Hematopoietic multipotent progenitor cell treated with erythropoietin and hydrocortisone succinate and interleukin-3 and kit ligand, for 4 days (in vitro differentiated cells): Measurements from ENCODE around the gene PDGFA.
"Not testable (repeated sequence)": the region's sequence is repeated elsewhere in the genome, so short reads cannot be mapped to it uniquely, and the experiment has no call there.

Source experiments
- DNase-seq: peaks from one replicate; pipeline ENCODE4 v3.0.0-alpha.2; 2015

Gene PDGFA

DNA sequence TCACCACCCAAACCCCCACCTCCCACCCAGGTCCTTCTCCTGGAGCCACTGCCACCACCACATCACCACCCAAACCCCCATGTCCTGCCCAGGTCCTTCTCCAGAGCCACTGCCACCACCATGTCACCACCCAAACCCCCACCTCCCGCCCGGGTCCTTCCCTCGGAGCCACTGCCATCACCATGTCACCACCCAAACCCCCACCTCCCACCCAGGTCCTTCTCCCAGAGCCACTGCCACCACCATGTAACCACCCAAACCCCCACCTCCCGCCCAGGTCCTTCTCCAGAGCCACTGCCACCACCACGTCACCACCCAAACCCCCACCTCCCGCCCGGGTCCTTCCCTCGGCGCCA lies 31.9 kb upstream of the PDGFA start:
- not testable (repeated sequence) for DNase-seq

DNA sequence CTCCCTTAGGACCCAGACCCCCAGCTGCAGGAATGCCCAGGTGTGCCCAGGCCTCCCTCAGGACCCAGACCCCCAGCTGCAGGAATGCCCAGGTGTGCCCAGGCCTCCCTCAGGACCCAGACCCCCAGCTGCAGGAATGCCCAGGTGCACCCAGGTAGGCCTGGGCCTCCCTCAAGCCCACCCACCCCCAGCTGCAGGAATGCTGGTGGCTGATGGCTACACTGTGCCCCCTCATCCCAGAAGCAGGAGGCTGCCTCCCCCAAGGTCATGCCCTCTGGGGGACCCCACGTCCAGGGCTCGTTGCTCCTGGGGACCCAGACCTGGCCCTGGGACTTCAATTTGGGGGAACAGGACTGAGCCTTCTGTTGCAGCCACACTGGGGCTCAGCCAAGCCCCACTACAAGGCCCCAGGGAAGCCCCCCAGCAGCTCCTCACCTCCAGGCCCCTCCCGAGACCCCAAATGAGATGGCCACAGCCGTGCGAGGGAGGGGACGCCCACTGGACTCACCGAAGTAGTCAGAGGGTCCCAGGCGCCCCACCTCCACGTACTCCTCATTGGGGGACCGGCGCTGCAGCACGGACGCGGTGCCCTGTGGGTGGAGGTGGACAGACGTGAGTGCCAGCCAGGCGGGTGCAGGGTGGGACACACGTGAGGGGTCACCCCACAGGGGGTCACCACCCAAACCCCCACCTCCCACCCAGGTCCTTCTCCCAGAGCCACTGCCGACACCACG lies 31.4 kb upstream of the PDGFA start:
- no peak for DNase-seq

DNA sequence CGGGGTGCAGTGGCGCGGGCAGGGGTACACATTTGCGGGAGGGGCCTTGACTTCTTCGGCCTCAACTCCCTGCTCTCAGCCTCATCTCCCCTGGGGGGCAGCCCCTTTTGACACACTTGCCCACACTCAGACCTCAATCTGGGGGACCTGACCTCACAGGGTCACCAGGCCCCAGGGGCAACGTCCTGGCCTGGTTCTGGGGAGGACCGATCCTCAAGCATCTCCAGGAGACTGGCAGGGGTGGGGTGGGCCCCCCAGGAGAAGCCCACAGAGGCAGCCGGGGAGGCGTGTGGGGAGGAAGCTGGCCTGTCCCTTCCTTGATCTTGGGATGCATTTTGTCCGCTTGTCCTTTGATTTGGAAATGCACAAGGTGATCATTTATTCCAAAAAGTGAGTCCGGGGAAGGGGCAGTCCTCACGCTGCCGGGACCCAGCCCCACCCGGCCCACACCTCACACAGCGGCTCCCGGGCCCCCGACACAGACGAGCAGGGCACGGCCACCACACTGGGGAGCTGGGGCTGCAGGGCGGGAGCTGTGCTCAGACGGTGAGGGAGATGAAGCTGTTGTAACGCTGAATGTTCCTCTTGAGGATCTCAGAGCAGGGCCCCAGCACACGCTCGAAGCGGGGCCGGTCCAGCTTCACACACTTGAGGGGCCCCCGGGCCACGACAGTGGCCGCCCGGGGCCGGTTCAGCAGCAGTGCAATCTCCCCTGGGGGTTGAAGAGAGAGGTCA lies 30.4 kb upstream of the PDGFA start:
- DNase-seq, result no peak

DNA sequence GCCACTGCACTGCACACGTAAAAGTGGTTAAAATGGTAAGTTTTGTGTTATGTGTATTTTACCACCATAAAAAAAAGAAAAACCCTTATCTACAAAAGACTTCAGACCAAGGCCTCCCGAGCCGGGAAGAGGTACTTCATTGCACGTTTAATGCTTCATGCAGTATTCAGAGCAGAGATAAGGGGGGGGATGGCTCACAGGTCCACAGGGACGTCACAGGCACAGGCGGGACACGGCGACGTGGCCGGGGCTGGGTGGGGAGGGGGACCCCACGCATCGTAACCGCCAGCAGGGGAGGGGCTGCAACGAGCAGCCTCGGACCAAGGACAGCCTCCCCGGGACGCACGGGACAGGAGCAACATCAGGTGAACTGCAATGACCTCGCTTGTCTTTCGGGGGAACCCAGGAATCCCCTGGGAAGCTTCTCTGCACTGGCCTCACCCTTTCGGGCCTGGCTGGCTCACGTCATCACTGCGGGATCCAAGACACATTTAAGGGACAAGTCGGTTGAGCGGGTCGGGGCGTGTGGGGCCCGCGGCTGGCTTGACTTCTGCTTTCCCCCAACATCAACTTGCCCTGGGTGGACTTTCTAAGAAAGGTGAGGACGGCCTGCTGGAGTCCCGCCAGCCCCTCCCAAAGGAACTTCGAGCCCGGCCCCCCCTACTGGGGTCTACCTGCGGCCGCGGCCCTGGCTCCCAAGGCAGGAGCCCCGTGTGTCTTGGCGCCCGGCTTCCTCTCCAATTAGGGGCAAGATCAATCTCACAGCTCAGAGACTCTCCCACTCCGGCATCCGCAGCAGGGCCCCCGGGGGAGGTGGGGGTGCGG lies 29.6 kb upstream of the PDGFA start:
- DNase-seq, result no peak

DNA sequence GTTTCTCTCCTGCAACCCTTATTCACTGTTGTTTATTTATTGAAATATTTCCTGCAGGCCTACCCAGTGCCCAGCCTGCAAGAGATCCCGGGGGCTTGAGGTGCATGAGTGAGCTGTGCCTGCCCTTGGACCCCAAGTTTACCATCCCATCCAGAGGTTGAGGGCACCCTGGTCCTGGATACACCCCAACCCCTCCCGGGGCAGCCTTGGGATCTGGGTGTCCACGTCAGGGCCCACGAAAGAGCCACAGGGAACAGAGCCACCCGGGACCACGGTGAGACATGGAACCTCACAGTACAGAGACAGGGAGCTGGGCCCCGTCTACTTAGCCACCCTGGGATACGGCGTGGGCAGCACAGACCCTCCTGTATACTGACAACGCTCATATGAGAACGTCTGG lies 28.8 kb upstream of the PDGFA start:
- no peak for DNase-seq

DNA sequence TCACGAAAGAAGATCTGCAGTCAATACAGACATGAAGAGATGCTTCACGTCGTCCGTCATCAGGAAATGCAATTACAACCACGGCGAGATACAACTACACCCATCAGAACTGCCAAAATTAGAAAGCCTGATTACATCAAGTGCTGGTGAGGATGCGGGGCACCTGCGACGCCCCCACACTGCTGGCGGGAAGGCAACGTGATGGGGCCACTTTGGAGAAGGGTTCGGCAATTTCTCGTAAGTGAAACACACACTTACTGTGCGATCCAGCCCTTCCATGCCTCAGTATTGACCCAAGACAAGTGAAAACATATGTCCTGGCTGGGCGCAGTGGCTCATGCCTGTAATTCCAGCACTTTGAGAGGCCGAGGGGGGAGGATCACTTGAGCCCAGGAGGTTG lies 25.8 kb upstream of the PDGFA start:
- no peak for DNase-seq

DNA sequence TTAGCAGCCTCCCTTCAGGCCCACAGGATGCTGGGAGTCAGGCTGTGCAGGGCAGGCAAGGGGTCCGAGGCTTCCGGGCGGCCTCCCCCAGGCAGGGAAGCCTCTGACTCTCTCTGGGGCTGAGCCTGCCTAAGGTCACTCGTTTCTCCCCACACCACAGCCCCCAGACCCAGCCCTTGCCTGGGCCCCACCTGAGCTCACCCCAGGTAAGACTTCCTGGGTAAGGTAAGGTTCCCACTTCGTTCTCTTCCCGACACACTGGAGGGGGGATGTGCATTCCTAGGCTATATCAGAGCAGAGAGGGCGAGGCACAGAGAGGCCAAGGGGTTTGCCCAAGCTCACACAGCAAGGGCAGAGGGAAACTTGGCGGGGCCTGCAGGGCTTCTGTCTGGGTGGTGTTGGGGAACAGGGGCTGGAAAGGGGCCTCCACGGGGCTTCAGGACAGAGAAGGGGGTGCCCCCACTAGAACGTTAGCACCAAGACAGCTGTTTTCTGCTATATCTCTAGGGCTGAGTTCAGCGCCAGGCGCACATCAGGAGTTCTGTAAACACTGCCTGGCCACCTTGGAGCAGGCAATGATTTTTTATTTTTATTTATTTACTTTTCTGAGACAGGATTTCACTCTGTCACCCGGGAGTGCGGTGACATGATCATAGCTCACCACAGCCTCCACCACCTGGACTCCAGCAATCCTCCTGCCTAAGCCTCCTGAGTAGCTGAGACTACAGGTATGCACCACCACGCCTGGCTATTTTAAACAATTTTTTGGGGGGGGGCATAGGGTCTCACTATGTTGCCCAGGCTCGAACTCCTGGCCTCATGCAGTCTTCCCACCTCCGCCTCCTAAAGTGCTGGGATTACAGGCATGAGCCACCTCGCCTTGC lies 24.9 kb upstream of the PDGFA start:
- DNase-seq, result no peak

DNA sequence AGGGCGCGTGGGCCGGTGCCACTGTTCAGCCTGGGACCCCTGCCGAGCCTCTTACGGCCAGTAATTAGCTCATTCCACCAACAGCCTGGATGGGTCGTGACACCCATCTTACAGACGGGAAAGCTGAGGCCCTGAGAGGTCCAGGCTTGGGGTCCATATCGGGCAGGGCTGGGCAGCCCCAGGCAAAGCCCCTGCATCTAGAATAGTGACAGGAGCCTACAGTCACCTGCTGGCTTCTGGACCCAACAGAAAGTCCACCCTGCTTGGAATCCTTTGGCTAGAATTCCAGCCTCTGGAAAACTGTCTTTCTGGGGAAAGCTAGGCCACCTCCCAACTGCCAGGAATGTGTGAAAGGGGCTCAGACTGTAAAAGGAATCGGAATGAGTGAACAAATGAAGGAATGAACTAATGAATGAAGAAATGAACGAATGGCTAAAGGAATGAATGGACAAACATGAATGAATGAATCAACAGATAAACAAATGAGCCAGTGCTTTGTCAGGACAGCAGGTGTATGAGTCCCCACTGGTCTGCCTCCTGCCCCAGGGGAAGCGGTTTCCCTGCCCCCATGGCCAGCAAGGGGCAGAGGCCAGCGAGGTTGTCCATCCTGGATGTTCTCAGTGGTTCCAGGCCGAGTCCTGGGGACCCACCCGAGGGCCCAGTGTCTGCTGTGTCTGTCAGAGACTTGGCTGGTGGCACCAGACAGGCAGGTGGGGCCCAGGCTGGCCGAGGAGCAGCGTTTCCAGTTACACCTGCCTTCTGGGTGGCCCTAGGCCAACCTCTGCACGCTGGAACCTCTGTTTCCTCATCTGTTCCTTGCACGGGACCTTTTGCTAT lies 24.1 kb upstream of the PDGFA start:
- no peak for DNase-seq

DNA sequence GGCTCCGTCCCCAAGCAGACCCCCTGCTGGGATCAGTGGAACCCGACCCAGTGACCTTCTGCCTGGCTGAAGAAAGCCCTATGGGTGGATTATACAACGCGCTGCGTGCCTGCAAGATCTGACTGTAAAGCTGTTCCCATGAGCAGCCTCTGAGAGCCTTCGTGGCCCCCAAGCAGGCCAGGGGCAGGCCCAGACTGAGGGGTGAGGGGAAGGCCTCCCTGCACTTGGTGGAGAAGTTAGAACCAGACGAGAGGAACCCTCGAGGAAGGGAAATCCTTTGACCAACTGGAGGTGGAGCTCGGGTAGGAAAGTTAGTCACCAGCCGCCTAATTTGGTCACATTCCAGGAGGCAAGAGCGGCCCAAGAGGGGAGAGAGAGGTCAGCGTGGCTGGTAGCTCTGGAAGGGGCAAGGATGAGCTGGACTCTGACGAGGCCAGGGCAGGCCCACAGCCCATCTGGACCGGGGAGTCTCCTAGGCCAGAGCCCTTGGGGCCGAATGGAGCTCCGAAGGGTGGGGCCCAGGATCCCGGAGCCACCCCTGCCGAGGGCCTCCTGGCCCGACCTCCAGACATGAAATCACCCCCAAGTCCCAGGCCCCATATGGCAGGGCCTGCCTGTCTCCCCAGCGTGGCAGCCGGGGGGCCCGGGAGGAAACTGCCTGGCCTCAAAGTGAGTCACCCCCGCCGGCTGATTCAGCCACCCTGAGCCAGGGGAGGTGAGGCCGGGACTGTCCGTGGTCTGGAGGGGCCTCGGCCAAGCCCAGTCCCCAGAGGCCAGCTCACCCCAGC lies 23.3 kb upstream of the PDGFA start:
- DNase-seq, result no peak

DNA sequence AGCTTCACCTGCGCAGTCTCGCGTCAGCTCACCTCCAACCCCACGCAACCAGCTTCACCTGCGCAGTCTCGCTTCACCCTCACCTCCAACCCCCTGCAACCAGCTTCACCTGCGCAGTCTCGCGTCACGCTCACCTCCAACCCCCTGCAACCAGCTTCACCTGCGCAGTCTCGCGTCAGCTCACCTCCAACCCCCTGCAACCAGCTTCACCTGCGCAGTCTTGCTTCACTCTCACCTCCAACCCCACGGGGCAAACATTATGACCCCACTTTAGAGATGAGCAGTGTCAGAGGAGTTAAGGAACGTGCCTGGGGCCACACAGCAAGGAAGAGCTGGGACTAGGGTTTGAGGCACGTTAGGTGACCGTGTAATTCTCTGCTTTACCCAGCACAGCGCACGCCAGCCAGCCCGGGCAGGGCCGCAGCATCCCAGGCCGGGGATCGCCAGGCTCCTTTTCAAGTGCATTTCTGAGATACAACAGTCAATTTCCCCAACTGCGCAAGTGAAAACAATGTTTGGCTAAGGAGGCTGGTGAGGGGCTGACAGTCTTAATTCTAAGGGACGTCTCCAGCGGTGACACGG lies 22.6 kb upstream of the PDGFA start:
- DNase-seq, result no peak

DNA sequence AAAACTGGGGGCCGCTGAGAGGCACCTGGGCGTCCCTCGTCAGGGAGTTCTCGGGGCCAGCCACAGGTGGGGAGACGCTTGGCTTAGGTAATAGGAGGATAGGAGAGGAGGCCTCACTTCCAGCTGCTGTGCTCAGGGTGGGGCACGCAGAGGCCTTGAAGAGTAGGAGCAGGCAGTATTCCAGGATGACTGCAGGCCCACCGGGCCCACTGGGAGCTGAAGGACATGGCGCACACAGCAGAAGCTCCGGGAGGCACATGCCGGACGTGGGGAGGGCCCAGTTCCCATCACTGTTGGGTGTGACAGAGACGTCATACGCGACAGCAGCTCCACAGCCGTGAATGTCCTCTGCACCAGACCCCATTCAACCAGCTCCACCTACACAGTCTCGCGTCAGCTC lies 22.0 kb upstream of the PDGFA start:
- DNase-seq, result no peak

DNA sequence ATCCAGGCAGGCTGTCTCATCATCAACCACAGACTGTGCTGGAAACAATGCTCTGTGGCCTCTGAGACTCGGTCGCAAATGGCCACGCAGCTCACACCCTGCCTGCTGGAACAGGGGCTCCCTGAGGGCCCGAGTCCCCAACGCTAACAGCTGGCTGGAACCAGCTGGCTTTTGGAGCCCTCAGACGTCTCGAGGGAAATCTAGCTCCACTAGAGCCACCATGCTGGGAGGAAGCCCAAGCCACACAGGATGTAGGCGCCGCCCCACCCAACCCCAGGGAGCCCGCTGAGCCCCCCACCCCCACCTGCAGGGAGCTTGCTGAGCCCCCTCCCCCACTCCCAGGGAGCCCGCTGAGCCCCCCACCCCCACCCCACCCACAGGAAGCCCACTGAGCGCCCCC lies 21.4 kb upstream of the PDGFA start:
- no peak for DNase-seq

DNA sequence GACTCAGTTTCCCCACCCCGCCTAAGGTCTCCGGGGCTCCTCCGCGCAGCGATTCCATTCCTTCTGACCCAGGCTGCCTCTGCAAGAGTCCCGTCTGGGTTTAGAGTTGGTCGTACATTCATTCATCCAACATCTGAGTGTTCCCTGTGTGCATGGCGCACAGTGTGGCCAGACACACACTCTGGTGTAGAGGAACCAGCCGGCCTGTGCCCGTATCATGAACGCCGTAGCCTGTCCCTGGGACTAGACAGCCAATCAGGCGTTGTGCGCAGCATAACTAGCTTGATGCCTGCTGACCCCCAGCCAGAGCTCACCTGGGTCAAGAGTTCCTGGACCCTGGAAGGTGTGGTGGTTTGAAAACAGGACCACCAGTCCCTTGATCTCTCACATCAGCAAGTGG lies 20.9 kb upstream of the PDGFA start:
- DNase-seq, result no peak

DNA sequence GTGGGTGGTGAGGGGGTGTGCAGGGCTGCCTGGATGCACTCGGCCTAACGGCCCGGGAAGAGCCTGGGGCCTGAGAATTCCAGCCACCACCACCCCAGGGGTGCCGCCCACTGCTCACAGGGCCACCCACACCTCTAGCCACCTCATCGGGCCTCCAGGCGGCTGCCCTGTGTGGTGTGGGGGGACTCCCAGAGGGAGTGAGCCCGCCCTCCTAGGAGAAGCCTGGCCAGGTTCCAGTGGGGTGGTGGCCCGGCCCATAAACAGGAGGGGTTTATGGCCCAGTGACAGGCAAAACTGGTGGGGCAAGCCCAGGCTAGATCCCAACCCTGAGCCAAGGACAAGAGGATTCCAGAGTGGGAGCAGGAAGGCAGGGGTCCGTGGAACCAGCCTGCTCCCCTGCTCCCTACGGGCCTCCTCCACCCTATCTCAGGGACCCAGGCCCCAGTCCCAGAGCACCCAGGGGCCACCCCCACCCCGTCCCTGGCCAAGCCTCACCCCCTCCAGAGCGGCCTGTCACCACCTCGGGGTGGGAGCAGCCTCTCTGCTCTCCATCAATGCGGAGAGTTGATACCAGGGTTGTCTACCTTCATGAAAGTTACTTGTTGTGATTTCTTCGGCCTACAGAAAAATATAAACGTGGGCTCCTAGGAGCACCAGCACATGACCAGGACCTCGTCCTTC lies 20.2 kb upstream of the PDGFA start:
- no peak for DNase-seq

DNA sequence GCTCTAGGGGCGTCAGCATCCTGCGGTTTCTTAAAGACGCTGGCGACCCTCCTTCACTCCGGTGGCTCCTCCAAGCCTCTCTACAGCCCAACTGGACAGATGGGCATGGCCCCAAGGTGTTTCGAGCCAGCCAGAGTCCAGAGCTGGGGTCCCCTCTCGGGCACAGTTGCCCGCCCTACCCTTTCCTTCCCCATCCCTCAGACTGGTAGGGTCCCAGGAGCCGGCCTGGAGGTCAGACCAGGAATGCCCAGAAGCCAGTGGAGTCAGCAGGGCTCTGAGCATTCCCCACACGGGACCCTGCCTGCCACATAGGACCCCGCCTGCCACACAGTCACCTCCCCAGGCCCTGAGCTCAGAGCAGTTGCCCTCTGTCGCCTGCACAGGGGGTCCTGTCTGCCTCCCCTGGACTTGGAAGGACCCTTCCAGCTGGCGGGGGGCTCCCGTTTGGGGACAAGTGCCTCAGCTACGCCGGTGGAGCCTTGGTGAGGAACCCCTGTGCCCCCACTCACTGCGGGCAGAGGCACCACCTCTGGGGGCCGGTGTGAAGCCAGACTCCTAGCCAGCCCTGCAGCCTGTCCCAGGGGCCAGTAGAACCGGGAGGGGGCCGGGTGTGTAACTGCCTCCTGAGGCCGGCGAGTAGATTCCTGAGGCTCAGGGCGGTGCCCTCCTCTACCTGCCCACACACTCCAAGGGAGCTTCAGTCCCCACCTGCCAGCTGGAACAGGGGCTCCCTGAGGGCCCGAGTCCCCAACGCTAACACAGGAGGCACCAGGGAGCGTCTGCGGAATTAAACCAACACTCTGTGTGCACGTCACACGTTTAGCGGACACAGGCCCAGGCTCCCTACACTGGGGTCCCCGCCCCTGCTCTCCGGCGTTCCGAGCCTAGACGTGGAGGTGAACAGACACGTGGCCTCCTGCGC lies 19.4 kb upstream of the PDGFA start:
- no peak for DNase-seq

DNA sequence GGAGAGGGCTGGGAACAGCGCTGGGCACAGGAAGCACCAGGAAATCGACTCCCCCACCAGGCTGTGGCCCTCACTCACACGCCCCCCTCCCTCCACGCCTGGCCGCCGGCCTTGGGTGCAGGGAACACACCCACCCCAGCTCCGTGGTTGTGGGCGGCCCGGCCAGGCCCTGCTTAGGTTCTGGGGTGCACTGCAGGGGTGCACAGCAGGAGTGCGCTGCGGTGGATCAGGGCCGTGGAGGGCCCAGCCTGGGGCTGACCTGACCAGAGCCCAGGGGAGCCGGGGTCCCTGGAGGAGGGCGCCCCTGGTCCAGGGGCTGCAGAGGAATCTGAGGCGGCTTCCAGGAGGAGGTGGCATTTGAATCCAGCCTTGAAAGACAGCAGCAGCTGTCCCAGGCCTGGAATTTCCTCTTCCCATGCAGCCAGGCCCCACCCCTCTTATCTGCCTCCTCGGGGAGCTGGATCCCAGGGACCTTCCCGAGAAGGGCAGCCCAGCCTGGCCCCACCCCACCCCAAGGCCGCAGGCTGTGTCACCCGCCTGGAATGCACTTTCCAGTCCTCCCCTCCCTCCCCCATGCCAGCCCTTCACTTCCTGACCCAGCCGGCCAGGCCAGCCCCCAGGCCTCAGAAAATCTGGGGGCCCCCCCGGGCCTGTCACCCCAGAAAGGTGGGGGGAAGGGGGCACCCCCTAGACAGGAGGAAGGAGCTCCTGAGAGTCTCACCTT lies 18.4 kb upstream of the PDGFA start:
- no peak for DNase-seq

DNA sequence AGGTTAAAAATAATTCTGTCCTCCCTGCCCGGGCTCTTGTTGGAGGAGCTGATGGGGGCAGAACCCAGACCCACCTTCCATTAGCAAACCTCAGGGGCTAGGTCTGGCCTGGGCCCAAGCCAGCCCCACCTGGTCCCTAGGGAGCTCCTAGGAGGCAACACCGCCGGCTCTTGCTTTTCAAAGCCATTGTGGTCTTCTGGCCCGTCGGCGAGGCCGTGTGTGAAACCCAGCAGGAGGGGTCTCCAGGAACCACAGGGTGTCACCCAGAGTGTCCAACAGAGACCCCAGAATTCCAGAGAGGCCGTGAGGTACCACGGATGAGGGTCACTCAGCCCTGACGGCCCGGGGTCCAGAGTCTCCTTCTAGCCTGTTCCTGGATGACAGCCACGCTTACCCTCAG lies 16.6 kb upstream of the PDGFA start:
- DNase-seq, result no peak

DNA sequence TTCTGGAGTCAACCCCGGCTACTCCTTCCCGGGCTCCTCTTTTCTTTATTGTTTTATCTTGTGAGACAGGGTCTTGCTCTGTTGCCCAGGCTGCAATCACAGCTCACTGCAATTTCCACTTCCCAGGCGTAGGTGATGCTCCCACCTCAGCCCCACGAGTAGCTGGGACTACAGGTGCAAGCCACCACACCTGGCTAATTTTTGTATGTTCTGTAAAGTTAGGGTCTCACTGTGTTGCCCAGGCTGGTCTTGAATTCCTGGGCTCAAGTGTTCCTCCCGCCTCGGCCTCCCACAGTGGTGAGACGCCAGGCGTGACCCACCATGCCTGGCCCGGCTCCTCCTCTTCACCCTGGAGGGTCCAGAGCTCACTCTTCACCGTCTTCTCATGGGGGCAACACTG lies 15.3 kb upstream of the PDGFA start:
- DNase-seq, result no peak
